MG63 (cell line): ENCODE results near the gene FNBP1. TPM values are rescaled to one million over a fixed set of nuclear protein-coding genes. Genes with fewer than 3 reads are reported as not detected.

Experiments
- DNase-seq: peaks from one replicate; pipeline ENCODE4 v3.0.0-alpha.2; 2020
- H3K27me3 ChIP-seq: fragments of 250-450 bp; sonication (Bioruptor Pico); 2 replicates; pipeline ENCODE4 v1.5.1; 2020; ENCODE audit warnings: mild to moderate bottlenecking, moderate library complexity
- H3K36me3 ChIP-seq: fragments of 250-450 bp; sonication (Bioruptor Pico); 2 replicates; pipeline ENCODE4 v1.5.1; 2020; ENCODE audit warnings: mild to moderate bottlenecking, moderate library complexity
- H3K4me3 ChIP-seq: fragments of 250-450 bp; sonication (Bioruptor Pico); 2 replicates; pipeline ENCODE4 v1.5.1; 2020; ENCODE audit warnings: mild to moderate bottlenecking, moderate library complexity
- H3K9me3 ChIP-seq: fragments of 250-450 bp; sonication (Bioruptor Pico); 2 replicates; pipeline ENCODE4 v1.5.1; 2020; ENCODE audit warnings: mild to moderate bottlenecking, moderate library complexity
- total RNA-seq: library from RNA; depleted of rRNA; stranded (reverse); fragments of >200 nt; shearing (Covaris generic); gene quantifications from 2 replicates; pipeline ENCODE4 v1.2.3, GENCODE V29; 2014; ENCODE audit warnings: low replicate concordance

FNBP1 gene
- total RNA-seq, 1 experiment from 2014 or later = 28.1 TPM

DNA sequence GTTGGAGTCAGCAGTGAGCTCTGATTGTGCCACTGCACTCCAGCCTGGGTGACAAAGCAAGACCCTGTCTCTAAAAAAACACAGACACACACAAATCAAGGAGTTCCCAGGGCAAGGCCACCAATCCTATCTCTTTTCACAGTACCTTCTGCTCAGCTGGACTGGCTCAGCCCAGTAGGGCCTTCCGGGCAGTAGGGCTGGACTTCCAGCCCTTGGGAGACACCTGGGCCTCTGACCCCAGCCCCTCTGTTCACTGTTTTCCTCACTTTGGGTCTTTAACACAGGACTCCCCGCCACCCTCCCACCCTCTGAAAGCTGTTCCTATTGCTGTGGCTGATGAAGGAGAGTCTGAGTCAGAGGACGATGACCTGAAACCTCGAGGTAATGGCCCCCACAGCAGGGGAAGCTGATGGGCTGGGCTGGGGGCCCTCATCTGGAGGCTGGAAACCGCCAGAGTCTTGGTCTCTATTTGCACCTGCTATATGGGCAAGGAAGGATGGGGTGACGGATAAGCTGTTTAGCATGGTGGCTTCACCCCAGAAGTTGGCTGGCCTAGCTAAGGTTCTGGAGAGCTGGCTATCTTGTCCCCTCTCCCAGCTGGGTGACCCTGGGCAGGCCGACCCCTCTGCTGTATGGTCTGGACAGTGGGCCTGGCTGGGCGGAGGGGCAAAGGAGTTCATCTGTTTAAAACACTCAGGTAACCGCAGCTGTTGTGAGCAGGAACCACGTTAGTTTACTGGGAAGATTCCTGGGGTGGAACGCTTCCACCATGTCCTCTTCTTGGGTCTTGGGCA, 182.1 kb downstream of the FNBP1 start:
- H3K4me3 ChIP-seq = no peak overlapping the region
- DNase-seq = no peak
- H3K36me3 ChIP-seq = 0 out of 2 replicates have a peak, but pooled peaks cover 4% of the 10 kb centered on the region
- no peaks in the 10 kb centered on the region for H3K9me3 ChIP-seq
- H3K27me3 ChIP-seq = no peaks in the 10 kb centered on the region

DNA sequence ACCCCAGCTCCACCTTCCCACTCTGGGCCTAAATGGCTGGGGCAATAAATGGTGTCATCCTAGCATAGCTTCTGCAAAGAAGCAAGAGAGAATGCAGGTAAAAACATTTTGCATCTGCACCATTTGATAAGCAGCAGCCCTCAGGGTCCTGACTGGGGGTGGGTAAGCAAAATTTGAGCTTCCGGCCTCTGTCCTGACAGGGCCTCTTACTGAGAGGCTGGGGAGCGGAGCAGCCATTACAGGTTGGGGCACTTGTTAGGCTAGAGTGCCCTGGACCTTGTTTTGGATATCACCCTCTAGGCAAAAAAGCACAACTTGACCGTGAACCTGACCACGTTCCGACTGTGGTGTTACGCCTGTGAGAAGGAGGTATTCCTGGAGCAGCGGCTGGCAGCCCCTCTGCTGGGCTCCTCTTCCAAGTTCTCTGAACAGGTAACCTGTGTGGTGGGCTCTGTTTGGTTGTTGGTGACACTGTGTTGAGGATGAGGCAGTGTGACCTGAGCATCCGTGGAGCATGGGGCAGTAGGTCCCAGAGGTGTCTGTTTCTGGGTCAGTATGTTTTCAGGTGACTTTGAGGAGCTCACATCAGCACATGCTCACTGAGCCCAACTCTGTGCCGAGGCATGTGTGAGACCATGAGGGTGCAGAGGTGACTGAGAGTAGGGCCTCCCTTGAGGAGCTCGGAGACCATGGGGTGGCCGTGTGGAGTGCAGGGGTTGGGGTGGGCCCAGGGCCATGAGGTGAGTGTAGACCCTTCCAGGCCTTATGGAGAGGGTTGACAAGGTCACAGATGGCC, 184.6 kb downstream of the FNBP1 start:
- Histone ChIP-seq H3K9me3 (no peaks in the 10 kb centered on the region), H3K27me3 (no peaks in the 10 kb centered on the region), H3K36me3 (0 out of 2 replicates have a peak, but pooled peaks cover 5% of the 10 kb centered on the region), H3K4me3 (no peak overlapping the region)
- no peak for DNase-seq

DNA sequence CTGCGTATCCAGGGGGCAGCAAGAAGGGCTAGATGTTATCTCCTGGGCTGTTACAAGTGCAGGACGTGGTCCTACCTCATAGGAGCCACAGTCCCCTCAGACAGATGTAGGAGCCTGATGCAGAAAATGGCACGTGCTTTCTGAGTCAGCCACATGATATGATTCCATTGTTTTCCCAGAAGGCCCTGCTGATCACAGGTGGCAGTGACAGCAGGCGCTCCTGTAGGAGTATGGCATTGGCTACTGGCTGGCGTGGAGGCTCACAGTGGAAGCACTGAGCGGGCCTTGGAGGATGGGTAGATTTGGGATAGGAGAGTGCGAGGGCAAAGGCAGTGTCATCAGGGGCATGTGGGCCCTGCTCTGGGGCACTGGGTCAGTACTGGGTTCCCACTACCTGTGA, 185.8 kb downstream of the FNBP1 start:
- Histone ChIP-seq H3K27me3 (no peaks in the 10 kb centered on the region), H3K36me3 (peaks cover 14% of the 10 kb centered on the region; the same call in 1 of the 2 replicates), H3K9me3 (no peaks in the 10 kb centered on the region), H3K4me3 (no peak overlapping the region)
- no peak for DNase-seq

DNA sequence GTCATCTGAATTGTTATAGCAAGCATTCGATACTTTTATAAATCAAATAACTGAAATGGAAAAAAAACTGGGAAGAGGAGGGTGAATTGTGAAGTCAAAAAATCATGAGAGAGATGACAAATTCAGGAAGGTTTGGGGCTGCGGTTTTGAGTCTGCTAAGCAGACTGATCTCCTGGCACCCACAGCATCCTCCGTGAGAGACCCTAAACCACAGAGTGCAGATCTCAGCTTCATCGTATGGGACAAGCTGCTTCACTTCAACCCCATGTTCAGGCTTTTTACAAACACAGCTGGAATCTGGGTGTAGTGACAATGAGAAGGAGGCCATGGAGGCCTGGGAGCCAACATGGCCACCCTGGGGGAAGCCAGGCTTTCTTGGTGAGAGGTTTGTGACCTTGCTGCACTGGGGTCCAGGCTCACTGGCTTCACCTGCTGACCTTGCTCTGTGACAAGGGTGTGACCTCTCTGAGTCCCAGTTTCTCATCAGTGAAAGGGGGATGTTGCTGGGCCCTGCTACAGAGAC, 188.3 kb downstream of the FNBP1 start:
- peaks cover 10% of the 10 kb centered on the region; the same call in 1 of the 2 replicates for H3K36me3 ChIP-seq
- no peak overlapping the region for H3K4me3 ChIP-seq

DNA sequence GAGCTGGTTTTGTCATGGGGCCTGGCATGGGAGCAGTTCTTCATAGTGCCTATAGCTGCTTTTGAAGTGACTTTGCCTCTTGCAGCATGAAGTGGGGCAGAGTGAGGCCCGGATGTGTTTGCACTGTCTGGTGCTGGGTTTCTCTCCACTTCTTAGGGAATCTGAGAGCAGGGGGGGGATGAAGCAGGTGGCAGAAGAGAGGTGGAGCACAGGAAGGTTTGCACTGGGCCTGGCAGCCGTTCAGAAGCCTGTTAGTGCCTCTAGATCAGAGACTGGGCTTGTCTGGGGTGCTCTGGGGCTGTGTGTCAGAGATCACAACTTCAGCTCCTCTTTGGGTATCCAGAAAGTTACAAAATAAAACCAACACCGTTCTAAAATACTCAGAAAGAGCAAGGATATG, 189.4 kb downstream of the FNBP1 start:
- no peak overlapping the region for H3K4me3 ChIP-seq

More for the DNA sequence above, 188.3 kb downstream of the FNBP1 start:
- Histone ChIP-seq H3K9me3 (no peaks in the 10 kb centered on the region), H3K27me3 (no peaks in the 10 kb centered on the region)
- DNase-seq = no peak

DNA sequence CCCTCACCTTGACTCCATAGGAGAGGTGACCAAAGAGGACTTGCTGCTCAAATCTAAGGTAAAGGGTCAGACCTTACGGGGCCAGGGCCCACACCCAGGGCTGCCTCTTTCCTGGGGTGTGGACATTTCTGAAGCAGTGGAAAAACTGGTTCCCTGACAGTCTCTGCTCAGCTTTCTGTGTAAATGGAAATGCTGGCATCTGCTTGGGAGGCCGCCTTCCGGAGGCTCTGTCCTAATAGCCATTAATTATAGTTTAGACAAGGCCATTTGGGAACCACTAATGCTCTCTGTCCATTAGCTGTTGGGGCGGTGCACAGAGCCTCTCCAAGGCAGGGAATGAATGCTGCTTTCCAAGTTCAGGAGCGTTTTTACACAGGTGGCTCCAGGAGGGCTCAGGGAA, 190.4 kb downstream of the FNBP1 start:
- no peak for DNase-seq
- H3K9me3 ChIP-seq = no peaks in the 10 kb centered on the region
- H3K36me3 ChIP-seq = peaks cover 10% of the 10 kb centered on the region; the same call in 1 of the 2 replicates
- no peak overlapping the region for H3K4me3 ChIP-seq
- H3K27me3 ChIP-seq = no peaks in the 10 kb centered on the region

More for the DNA sequence above, 189.4 kb downstream of the FNBP1 start:
- no peaks in the 10 kb centered on the region for H3K27me3 ChIP-seq
- H3K36me3 ChIP-seq = peaks cover 10% of the 10 kb centered on the region; the same call in 1 of the 2 replicates
- DNase-seq = no peak
- no peaks in the 10 kb centered on the region for H3K9me3 ChIP-seq

DNA sequence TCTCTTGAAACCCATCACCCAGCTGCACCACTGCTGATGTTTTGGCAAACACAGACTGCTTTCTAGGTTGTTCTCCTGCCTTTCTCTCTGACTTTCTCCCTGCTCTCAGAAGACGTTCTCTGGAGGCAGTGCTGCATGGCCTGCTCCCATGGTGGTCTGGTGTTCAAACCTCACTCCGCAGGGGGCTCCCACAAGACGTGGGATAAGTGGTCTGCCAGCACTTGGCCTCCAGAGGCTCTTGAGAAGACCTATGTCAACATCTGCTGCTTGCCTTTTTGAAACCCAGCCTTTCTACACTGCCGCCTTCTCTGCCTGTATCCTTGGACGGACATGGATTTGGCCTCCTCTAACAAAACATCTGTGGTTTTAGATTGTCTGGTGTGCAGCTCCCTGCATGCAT, 191.2 kb downstream of the FNBP1 start:
- DNase-seq = no peak
- Histone ChIP-seq H3K9me3 (no peaks in the 10 kb centered on the region), H3K36me3 (peaks cover 10% of the 10 kb centered on the region; the same call in 1 of the 2 replicates), H3K27me3 (no peaks in the 10 kb centered on the region), H3K4me3 (no peak overlapping the region)

DNA sequence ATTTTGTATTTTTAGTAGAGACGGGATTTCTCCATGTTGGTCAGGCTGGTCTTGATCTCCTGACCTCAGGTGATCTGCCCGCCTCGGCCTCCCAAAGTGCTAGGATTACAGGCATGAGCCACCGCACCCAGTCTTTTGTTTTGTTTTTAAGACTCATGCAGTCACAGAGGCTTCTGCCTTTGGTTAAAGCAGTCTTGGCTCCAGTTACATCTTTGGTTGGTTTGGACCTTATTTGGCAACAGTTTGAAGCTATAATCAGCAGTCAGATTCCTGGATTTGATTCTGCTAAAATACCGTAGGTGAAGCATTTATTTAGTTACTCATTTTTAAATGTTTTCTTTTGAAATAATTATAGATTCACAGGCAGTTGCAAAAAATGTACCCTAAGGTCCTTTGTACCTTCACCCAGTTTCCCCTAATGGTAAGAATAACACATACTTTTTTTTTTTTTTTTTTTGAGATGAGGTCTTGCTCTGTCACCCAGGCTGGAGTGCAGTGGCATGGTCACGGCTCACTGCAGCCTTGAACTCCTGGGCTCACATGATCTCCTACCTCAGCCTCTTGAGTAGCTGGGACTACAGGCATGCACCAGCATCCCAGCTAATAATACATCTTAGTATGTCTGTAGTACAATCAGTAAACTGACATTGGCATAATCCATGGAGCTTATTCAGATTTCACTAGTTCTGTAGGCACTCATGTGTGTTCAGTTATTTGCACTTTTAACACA, 192.0 kb downstream of the FNBP1 start:
- no peaks in the 10 kb centered on the region for H3K27me3 ChIP-seq
- H3K36me3 ChIP-seq = peaks cover 10% of the 10 kb centered on the region; the same call in 1 of the 2 replicates
- no peaks in the 10 kb centered on the region for H3K9me3 ChIP-seq
- H3K4me3 ChIP-seq = no peak overlapping the region
- no peak for DNase-seq

DNA sequence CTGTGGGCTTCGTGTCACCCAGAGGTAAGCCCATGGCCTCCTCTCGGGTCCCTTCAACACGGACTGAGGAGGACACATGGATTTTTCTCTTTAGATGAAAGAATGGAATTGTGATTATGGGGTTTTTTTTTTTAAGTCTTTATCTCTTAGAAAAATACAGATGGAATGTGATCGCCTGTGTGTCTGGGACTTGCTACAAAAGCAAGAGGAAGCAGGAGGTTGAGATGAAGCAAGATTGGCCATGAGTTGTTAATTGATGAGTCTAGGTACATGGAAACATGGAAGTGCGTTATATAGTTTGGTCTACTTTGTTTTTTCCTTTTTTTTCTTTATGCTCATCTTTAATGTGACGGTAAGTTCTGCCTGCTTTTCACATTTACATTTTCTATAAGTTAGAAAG, 193.1 kb downstream of the FNBP1 start:
- Histone ChIP-seq H3K9me3 (no peaks in the 10 kb centered on the region), H3K27me3 (no peaks in the 10 kb centered on the region), H3K4me3 (no peak overlapping the region), H3K36me3 (peaks cover 10% of the 10 kb centered on the region; the same call in 1 of the 2 replicates)
- DNase-seq = no peak

DNA sequence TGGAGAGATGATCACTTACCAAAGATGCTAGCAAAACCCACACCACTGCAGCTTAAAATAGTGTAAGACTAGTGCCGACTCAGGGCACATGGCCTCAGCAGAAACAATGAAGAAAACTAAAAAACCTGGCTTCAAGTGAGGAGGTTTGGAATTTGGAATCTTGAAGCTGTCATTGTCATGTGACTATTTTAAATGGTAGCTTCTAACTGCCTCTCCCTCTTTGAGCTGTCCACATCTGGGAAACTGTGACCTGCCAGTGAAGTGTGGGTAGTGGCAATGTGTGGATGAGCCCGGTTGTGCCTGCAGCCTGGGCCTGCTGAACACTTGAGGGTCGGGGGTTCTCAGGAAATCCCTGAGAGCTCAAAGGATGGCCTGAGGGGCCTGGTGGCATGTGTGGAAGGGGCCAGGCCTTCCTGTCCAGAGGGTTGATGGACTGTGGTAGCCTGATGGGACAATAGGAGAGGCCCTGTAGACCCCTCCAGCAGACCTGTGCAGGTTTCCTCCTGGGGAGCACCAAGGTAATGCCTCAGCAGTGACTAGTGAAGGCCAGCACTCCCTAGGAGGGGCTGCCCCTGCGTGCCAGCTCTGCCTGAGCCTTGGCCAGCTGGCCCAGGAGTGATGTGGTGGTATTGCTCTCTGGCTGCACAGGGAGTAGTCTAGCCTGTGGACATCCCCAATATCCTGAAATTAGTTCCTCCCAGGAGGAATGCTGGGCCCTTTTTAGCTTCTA, 194.1 kb downstream of the FNBP1 start:
- peaks cover 10% of the 10 kb centered on the region; the same call in 1 of the 2 replicates for H3K36me3 ChIP-seq
- DNase-seq = no peak
- no peaks in the 10 kb centered on the region for H3K9me3 ChIP-seq
- no peak overlapping the region for H3K4me3 ChIP-seq
- no peaks in the 10 kb centered on the region for H3K27me3 ChIP-seq

DNA sequence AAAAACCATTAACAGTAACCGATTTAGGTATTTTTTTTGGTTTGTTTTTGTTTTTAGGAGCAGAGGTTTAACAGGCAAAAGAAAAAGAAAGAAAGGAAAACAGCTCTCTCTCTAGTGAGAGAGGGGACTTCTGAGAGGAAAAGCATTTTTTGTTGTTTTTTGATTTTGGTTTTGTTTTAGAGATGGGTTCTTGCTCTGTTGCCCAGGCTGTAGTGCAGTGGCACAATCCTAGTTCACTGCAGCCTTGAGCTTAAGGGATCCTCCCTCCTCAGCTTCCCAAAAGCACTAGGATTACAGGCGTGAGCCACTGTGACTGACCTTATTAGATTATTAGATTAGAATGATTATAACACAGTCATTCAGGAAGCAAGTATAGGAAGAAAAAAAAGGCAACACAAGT, 197.6 kb downstream of the FNBP1 start:
- no peaks in the 10 kb centered on the region for H3K9me3 ChIP-seq
- no peaks in the 10 kb centered on the region for H3K36me3 ChIP-seq
- no peak overlapping the region for H3K4me3 ChIP-seq
- H3K27me3 ChIP-seq = no peaks in the 10 kb centered on the region
- no peak for DNase-seq

DNA sequence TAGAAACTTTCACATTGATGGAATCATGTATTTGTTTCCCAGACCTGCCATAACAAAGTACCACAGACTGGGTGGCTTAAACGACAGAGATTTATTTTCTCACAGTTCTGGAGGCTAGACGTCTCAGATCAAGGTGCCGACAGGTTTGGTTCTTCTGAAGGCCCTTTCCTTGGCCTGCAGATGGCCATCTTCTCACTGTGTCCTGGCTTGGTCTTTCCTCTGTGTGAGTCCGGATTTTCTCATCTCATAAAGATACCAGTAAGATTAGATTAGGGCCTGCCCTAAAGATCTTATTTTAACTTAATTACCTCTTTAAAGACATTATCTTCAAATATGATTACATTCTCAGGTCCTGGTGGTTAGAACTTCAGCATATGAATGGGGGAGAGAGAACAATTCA, 201.9 kb downstream of the FNBP1 start:
- Histone ChIP-seq H3K9me3 (no peaks in the 10 kb centered on the region), H3K27me3 (no peaks in the 10 kb centered on the region), H3K4me3 (no peak overlapping the region), H3K36me3 (no peaks in the 10 kb centered on the region)
- DNase-seq = no peak

DNA sequence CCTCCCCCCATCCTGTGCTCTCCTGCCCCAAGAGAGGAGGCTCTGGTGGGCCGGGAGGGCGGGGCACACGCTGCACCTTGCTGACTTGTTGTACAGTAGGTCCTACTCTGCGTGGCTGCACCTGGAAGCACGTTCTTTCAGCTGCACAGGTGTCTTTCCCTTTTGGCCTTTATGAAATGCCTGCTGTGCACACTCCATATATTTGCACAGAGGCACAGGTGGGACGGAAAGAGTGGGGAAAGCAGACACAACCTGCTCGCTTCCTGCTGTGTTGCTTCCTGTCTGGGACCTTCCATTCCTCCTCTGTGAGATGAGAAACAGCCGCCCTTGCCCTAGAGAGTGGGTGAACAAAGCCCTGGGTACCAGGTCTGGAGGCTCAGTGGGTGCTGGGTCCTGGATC, 203.0 kb downstream of the FNBP1 start:
- Histone ChIP-seq H3K4me3 (no peak overlapping the region), H3K27me3 (no peaks in the 10 kb centered on the region), H3K36me3 (no peaks in the 10 kb centered on the region), H3K9me3 (no peaks in the 10 kb centered on the region)
- DNase-seq = no peak

DNA sequence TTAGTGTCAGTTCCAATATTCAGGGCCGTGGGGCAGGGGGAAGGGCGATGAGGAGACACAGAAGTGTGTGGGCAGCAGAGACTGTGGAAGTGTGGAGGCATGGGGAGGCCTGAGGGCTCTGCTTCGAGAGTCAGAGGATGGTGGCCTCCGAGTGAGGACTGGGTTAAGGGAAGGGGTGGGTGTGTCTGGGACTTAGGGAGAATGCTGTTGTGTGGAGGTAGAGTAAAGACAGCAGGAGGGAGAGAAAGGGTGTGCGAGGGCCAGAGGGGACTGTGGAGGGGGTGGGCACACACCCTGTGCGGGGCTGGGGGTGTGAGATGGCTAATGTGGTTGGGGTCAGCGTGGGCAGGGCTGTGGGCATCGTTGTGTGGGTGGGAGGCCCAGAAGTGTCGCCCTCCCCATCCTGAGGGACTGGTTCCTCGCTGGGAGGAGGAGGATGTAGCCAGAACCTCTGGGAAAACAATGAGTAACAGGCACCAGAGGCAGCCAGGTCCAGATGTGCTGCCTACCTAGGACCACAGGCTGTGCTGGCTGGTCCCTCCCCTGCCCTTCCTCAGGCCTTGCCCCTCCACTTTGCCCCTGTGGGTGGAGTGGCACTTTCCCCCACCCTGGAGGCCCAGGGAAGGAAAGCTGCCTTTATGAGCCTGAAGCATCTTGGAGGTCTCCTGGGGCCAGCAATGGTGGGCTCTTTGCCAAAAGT, 203.5 kb downstream of the FNBP1 start:
- no peaks in the 10 kb centered on the region for H3K9me3 ChIP-seq
- H3K27me3 ChIP-seq = no peaks in the 10 kb centered on the region
- no peak overlapping the region for H3K4me3 ChIP-seq
- H3K36me3 ChIP-seq = no peaks in the 10 kb centered on the region
- no peak for DNase-seq

DNA sequence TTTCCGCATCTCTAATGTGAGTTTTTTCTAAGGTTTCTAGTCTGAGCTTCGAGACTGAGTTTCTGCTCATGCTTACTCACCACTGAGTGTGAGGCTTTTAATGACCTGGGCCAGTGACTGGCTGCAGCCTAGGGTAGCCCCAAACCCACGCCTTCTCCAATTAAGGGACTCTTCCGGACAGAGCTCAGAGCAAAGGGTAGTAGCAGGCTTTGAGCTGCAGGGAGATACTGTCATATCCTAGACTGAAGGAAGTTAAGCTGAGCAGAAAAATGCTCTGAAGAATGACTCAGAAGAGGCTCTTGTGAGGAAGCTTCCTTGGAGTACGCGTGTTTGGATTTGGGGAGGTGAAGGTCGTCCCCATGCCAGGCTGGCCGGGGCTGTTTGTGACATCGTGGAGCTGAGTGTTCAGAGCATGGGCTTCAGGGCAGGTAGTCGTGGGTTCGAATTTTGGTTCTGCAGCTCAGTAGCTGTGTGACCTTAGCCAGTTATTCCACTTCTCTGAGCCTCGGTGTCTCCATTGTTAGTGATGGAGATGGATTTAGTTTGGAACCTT, 204.2 kb downstream of the FNBP1 start:
- DNase-seq = peak; percentile 43
- Histone ChIP-seq H3K9me3 (no peaks in the 10 kb centered on the region), H3K27me3 (no peaks in the 10 kb centered on the region), H3K36me3 (no peaks in the 10 kb centered on the region), H3K4me3 (no peak overlapping the region)
